ENCODE measurements around the gene NOL4L. TPM values are rescaled to one million over a fixed set of nuclear protein-coding genes. Genes with fewer than 3 reads are reported as not detected.

The NOL4L gene
- total and polyA plus RNA-seq, 7 donors: 0.61 to 2.7 (median 1.3) TPM

- DNase-seq (no peak), ATAC-seq (no peak)
- 84 to 91% (median 88%) methylated on average over 3 of the region's 3 CpGs for WGBS, 3 donors
- Histone ChIP-seq H3K27me3 (ENCODE audit: insufficient read depth in 3 of 3, low read length in 2 of 3) (peaks cover 0 to 10% (median 0%) of the 10 kb centered on the region in 3 donors), H3K36me3 (ENCODE audit: insufficient read depth in 1 of 2, low read depth in 1 of 2) (no peaks in the 10 kb centered on the region), H3K4me1 (peaks cover 9% of the 10 kb centered on the region), H3K9me3 (no peaks in the 10 kb centered on the region), H3K4me3 (no peak overlapping the region), H3K27ac (no peak overlapping the region)
- intact Hi-C loops (cut with DNase I): no loop called here
- no peak for TF ChIP-seq CTCF (IDR thresholded peaks at IDR 0.05)
Measured at GRCh38 chr20:32626407-32626806, 41.3 kb upstream of the NOL4L start.

- Histone ChIP-seq H3K27ac (no peak overlapping the region), H3K9me3 (no peaks in the 10 kb centered on the region), H3K4me1 (peaks cover 9% of the 10 kb centered on the region), H3K4me3 (no peak overlapping the region), H3K36me3 (ENCODE audit: insufficient read depth in 1 of 2, low read depth in 1 of 2) (no peaks in the 10 kb centered on the region), H3K27me3 (ENCODE audit: insufficient read depth in 3 of 3, low read length in 2 of 3) (peaks cover 0 to 10% (median 0%) of the 10 kb centered on the region in 3 donors)
- intact Hi-C loops (cut with DNase I): no loop called here
- ATAC-seq: no peak
- no peak for TF ChIP-seq CTCF (IDR thresholded peaks at IDR 0.05)
- DNase-seq: no peak
- 79 to 93% (median 87%) methylated on average over 18 of the region's 18 CpGs for WGBS, 3 donors
Measured at GRCh38 chr20:32625996-32626395, 40.9 kb upstream of the NOL4L start.

GRCh38 chr20:32624687-32625345, 39.7 kb upstream of the NOL4L start:
- 94 to 99% (median 98%) methylated on average over 5 of the region's 5 CpGs for WGBS, 3 donors
- DNase-seq (no peak), ATAC-seq (no peak)
- peaks cover 9% of the 10 kb centered on the region for H3K4me1 ChIP-seq
- intact Hi-C loops (cut with DNase I): no loop called here
- no peak for TF ChIP-seq CTCF (IDR thresholded peaks at IDR 0.05)
- no peak overlapping the region for H3K4me3 ChIP-seq
- H3K27me3 ChIP-seq (ENCODE audit: insufficient read depth in 3 of 3, low read length in 2 of 3): peaks cover 0 to 10% (median 0%) of the 10 kb centered on the region in 3 donors
- H3K27ac ChIP-seq: no peak overlapping the region
- H3K9me3 ChIP-seq: no peaks in the 10 kb centered on the region
- no peaks in the 10 kb centered on the region for H3K36me3 ChIP-seq (ENCODE audit: insufficient read depth in 1 of 2, low read depth in 1 of 2)

GRCh38 chr20:32623667-32624157, 38.6 kb upstream of the NOL4L start:
- Histone ChIP-seq H3K9me3 (no peaks in the 10 kb centered on the region), H3K27ac (no peak overlapping the region), H3K27me3 (ENCODE audit: insufficient read depth in 3 of 3, low read length in 2 of 3) (peaks cover 0 to 10% (median 0%) of the 10 kb centered on the region in 3 donors), H3K4me3 (no peak overlapping the region), H3K36me3 (ENCODE audit: insufficient read depth in 1 of 2, low read depth in 1 of 2) (no peaks in the 10 kb centered on the region), H3K4me1 (peaks cover 9% of the 10 kb centered on the region)
- intact Hi-C loops (cut with DNase I): no loop called here
- no peak for DNase-seq
- 55 to 68% (median 59%) methylated on average over 15 to 18 of the region's 18 CpGs for WGBS, 3 donors
- ATAC-seq: no peak
- TF ChIP-seq CTCF (IDR thresholded peaks at IDR 0.05): no peak
